ENCODE data around the gene ECM2. TPM values are rescaled to one million over a fixed set of nuclear protein-coding genes. Genes with fewer than 3 reads are reported as not detected.
"Not testable (repeated sequence)": the region's sequence is repeated elsewhere in the genome, so short reads cannot be mapped to it uniquely, and the experiment has no call there.

The ECM2 gene
- total RNA-seq (10 to 100 TPM in 5 of 9 donors, 1 to 10 TPM in 4; 3.8 to 22.0 (median 11.8) TPM), polyA plus RNA-seq (1 to 10 TPM; 5.1 to 7.8 (median 7.2) TPM)
- long read RNA-seq, donor 1, partial matches to known transcripts = 0 of 2 reads
- long read RNA-seq, donor 1, other reads (novel, unspliced or antisense) = 0 of 2 reads
- long read RNA-seq, donor 2 = 0 reads
- long read RNA-seq, donor 3 = 0 reads
- long read RNA-seq, donor 4 = 0 reads
- long read RNA-seq, donor 5, partial matches to known transcripts = 3 of 8 reads
- long read RNA-seq, donor 5, other reads (novel, unspliced or antisense) = 3 of 8 reads
- long read RNA-seq, donor 6, partial matches to known transcripts = 2 of 2 reads
- long read RNA-seq, donor 6, other reads (novel, unspliced or antisense) = 0 of 2 reads
- long read RNA-seq, donor 7 = 0 reads
- long read RNA-seq, donor 8 = 0 reads
- long read RNA-seq, donor 9 = 0 reads
- long read RNA-seq, donor 10 = 0 reads

GRCh38 chr9:92535940-92536850 is at the start of gene ECM2:
TSS of gene ECM2 (minus strand) at chr9:92535990. CDS start at chr9:92522866, 13,124 bp downstream.
- peaks cover 0 to under 1% (median 0%) of the 10 kb centered on the region in 3 donors for H3K9me3 ChIP-seq (replicated peaks in 1 of 3)
- peaks cover 0 to 8% of the 10 kb centered on the region in 2 donors for H3K4me1 ChIP-seq (replicated peaks in 1 of 2)
- H3K4me3 ChIP-seq = peak within 1 kb of the TSS in 1 of 4 donors; percentile 37
- intact Hi-C loops (cut with DNase I) = no loop called here
- H3K36me3 ChIP-seq (replicated peaks in 1 of 2) = no peaks in the 10 kb centered on the region
- H3K27ac ChIP-seq = peak within 1 kb of the TSS in 4 of 5 donors; percentile 1 to 51 (median 31)
- WGBS, 4 donors = 69 to 78% (median 71%) methylated on average over 7 of the region's 7 CpGs
- no peak for DNase-seq
- no peak for TF ChIP-seq POLR2A (IDR thresholded peaks at IDR 0.05)
- TF ChIP-seq CTCF (IDR thresholded peaks at IDR 0.05) = no peak
- H3K27me3 ChIP-seq = no peaks in the 10 kb centered on the region

- DNase-seq = no peak
- TF ChIP-seq POLR2A (IDR thresholded peaks at IDR 0.05) (no peak), CTCF (IDR thresholded peaks at IDR 0.05) (no peak)
- Histone ChIP-seq H3K4me1 (replicated peaks in 1 of 2) (no peaks in the 10 kb centered on the region), H3K27me3 (no peaks in the 10 kb centered on the region), H3K4me3 (no peak overlapping the region), H3K9me3 (replicated peaks in 1 of 3) (no peaks in the 10 kb centered on the region), H3K36me3 (replicated peaks in 1 of 2) (no peaks in the 10 kb centered on the region), H3K27ac (no peak overlapping the region)
- intact Hi-C loops (cut with DNase I) = no loop called here
- whole genome bisulfite sequencing, 4 donors = 52 to 75% (median 68%) methylated on average over 1 of the region's 1 CpG
Measured at GRCh38 chr9:92576175-92576574, 40.4 kb upstream of the ECM2 start.

GRCh38 chr9:92573612-92574011 is 37.8 kb upstream of the ECM2 start:
- H3K4me3 ChIP-seq; H3K27ac ChIP-seq; H3K9me3 ChIP-seq (replicated peaks in 1 of 3); H3K27me3 ChIP-seq; H3K4me1 ChIP-seq (replicated peaks in 1 of 2); H3K36me3 ChIP-seq (replicated peaks in 1 of 2); DNase-seq; intact Hi-C loops (cut with DNase I): not testable (repeated sequence)
- 95 to 100% (median 95%) methylated on average over 2 to 14 of the region's 14 CpGs for WGBS, 4 donors

- 88 to 100% (median 95%) methylated on average over 2 of the region's 2 CpGs for WGBS, 4 donors
- intact Hi-C loops (cut with DNase I); DNase-seq; H3K4me1 ChIP-seq (replicated peaks in 1 of 2); H3K9me3 ChIP-seq (replicated peaks in 1 of 3); H3K36me3 ChIP-seq (replicated peaks in 1 of 2); H3K27ac ChIP-seq; H3K4me3 ChIP-seq; H3K27me3 ChIP-seq: not testable (repeated sequence)
Measured at GRCh38 chr9:92571871-92572270, 36.1 kb upstream of the ECM2 start.

GRCh38 chr9:92564982-92565381 is 29.2 kb upstream of the ECM2 start:
- DNase-seq = no peak
- intact Hi-C loops (cut with DNase I) = no loop called here
- Histone ChIP-seq H3K9me3 (replicated peaks in 1 of 3) (no peaks in the 10 kb centered on the region), H3K36me3 (replicated peaks in 1 of 2) (no peaks in the 10 kb centered on the region), H3K4me3 (no peak overlapping the region), H3K4me1 (replicated peaks in 1 of 2) (no peaks in the 10 kb centered on the region), H3K27me3 (no peaks in the 10 kb centered on the region), H3K27ac (no peak overlapping the region)
- no peak for TF ChIP-seq CTCF (IDR thresholded peaks at IDR 0.05)
- TF ChIP-seq POLR2A (IDR thresholded peaks at IDR 0.05) = no peak
- WGBS, 4 donors = 74 to 87% (median 80%) methylated on average over 2 of the region's 2 CpGs

All from adrenal gland (tissue), 19 donors.